D721Med (cell line): ENCODE measurements around the gene AKT2.

Experiments used
- DNase-seq: peaks from one replicate; pipeline ENCODE4 v3.0.0; 2011; ENCODE audit warnings: low spot score; ENCODE audit not compliant: insufficient read length
- FAIRE-seq: peaks from 2 replicates; lab custom pipeline; 2011; peaks lifted over from hg19 to GRCh38; lab: Jason Lieb, UNC
- CTCF ChIP-seq: IDR thresholded peaks from 2 replicates; pipeline ENCODE4 v1.5.1; 2012; ENCODE audit warnings: mild to moderate bottlenecking, control low read depth; ENCODE audit not compliant: insufficient read depth; ENCODE audit errors: missing control alignments

AKT2 gene

GRCh38 chr19:40273469-40274360, 11.4 kb downstream of the AKT2 start:
- TF ChIP-seq CTCF = no peak
- DNase-seq = no peak
- no peak for FAIRE-seq

- FAIRE-seq (no peak), DNase-seq (no peak)
- no peak for TF ChIP-seq CTCF
Measured at GRCh38 chr19:40272261-40272660, 12.9 kb downstream of the AKT2 start.

- TF ChIP-seq CTCF = no peak
- DNase-seq (no peak), FAIRE-seq (no peak)
Measured at GRCh38 chr19:40271706-40272105, 13.4 kb downstream of the AKT2 start.

- FAIRE-seq = no peak
Measured at GRCh38 chr19:40270362-40271089, 14.6 kb downstream of the AKT2 start.

GRCh38 chr19:40269216-40269940, 15.8 kb downstream of the AKT2 start:
- TF ChIP-seq CTCF = no peak
- DNase-seq (no peak), FAIRE-seq (no peak)

More at GRCh38 chr19:40270362-40271089, 14.6 kb downstream of the AKT2 start:
- peak; percentile 47 for DNase-seq
- peak; percentile 46 for TF ChIP-seq CTCF

- DNase-seq (no peak), FAIRE-seq (no peak)
- no peak for TF ChIP-seq CTCF
Measured at GRCh38 chr19:40267601-40267997, 17.5 kb downstream of the AKT2 start.
